BE2C (cell line): ENCODE data around the gene SMIM13.

Experiments used
- DNase-seq: peaks from one replicate; pipeline ENCODE4 v3.0.0-alpha.2; 2020
- H3K27me3 ChIP-seq: fragments of 250-450 bp; sonication (Bioruptor Pico); 2 replicates; pipeline ENCODE4 v1.5.1; 2020; ENCODE audit warnings: mild to moderate bottlenecking
- H3K36me3 ChIP-seq: fragments of 250-450 bp; sonication (Bioruptor Pico); 2 replicates; pipeline ENCODE4 v1.5.1; 2020; ENCODE audit warnings: mild to moderate bottlenecking
- H3K4me1 ChIP-seq: fragments of 250-450 bp; sonication (Bioruptor Pico); 2 replicates; pipeline ENCODE4 v1.5.1; 2020
- H3K4me3 ChIP-seq: 2 replicates; pipeline ENCODE4 v1.5.1; 2011; ENCODE audit warnings: low read depth, low read length
- H3K9me3 ChIP-seq: fragments of 250-450 bp; sonication (Bioruptor Pico); 2 replicates; pipeline ENCODE4 v1.5.1; 2020
- CTCF ChIP-seq: IDR thresholded peaks from 2 replicates; pipeline ENCODE4 v1.5.1; 2012; ENCODE audit warnings: mild to moderate bottlenecking, low read depth, low read length

Gene SMIM13

DNA sequence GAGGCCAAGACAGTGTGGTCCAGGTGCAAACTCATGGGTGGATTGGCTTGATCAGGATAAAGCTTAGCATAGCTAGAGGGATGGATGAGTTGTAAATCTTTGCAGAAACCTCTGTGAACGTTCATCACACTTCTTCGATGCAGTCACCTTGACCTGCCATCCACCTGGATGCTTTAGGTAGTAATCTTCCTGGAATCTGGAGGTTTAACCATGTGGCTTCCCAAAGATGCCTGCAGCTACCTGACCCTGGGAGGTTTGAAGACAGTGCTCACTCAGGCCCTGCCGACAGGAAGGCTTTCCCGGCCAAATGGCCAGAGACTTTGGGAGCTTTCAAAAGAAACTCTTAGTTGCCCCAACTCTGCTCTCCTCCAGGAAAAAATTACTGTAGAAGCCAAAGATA, 73.3 kb downstream of the SMIM13 start:
- TF ChIP-seq CTCF = no peak
- H3K9me3 ChIP-seq = no peaks in the 10 kb centered on the region
- no peak overlapping the region for H3K4me3 ChIP-seq
- H3K4me1 ChIP-seq = no peaks in the 10 kb centered on the region
- H3K27me3 ChIP-seq = no peaks in the 10 kb centered on the region
- no peaks in the 10 kb centered on the region for H3K36me3 ChIP-seq
- DNase-seq = no peak

- TF ChIP-seq CTCF = no peak
- H3K4me1 ChIP-seq = no peaks in the 10 kb centered on the region
- no peaks in the 10 kb centered on the region for H3K27me3 ChIP-seq
- no peak for DNase-seq
- H3K36me3 ChIP-seq = no peaks in the 10 kb centered on the region
- H3K9me3 ChIP-seq = no peaks in the 10 kb centered on the region
- no peak overlapping the region for H3K4me3 ChIP-seq
Measured at GRCh38 chr6:11168091-11168635, 74.5 kb downstream of the SMIM13 start.

GRCh38 chr6:11171952-11172351, 78.3 kb downstream of the SMIM13 start:
- Histone ChIP-seq H3K4me1 (no peaks in the 10 kb centered on the region), H3K9me3 (no peaks in the 10 kb centered on the region), H3K27me3 (no peaks in the 10 kb centered on the region), H3K36me3 (no peaks in the 10 kb centered on the region), H3K4me3 (no peak overlapping the region)
- DNase-seq = no peak
- no peak for TF ChIP-seq CTCF

GRCh38 chr6:11172501-11173327, 79.1 kb downstream of the SMIM13 start:
- Histone ChIP-seq H3K27me3 (no peaks in the 10 kb centered on the region), H3K4me3 (no peak overlapping the region), H3K9me3 (no peaks in the 10 kb centered on the region), H3K36me3 (no peaks in the 10 kb centered on the region), H3K4me1 (no peaks in the 10 kb centered on the region)
- peak; percentile 66 for DNase-seq
- peak; percentile 81 for TF ChIP-seq CTCF

- Histone ChIP-seq H3K4me3 (no peak overlapping the region), H3K4me1 (no peaks in the 10 kb centered on the region), H3K9me3 (no peaks in the 10 kb centered on the region), H3K27me3 (no peaks in the 10 kb centered on the region), H3K36me3 (no peaks in the 10 kb centered on the region)
- TF ChIP-seq CTCF = no peak
- DNase-seq = no peak
Measured at GRCh38 chr6:11174242-11174611, 80.6 kb downstream of the SMIM13 start.

GRCh38 chr6:11177271-11177670, 83.6 kb downstream of the SMIM13 start:
- no peak for TF ChIP-seq CTCF
- H3K4me3 ChIP-seq = no peak overlapping the region
- no peak for DNase-seq
- no peaks in the 10 kb centered on the region for H3K9me3 ChIP-seq
- H3K36me3 ChIP-seq = no peaks in the 10 kb centered on the region
- H3K27me3 ChIP-seq = no peaks in the 10 kb centered on the region
- H3K4me1 ChIP-seq = no peaks in the 10 kb centered on the region
